SK-N-SH (cell line): ENCODE measurements around the gene SLX4IP. TPM values are rescaled to one million over a fixed set of nuclear protein-coding genes. Genes with fewer than 3 reads are reported as not detected.

Experiments used
- CTCF ChIA-PET: fragments of 300-600, 350-600 bp; formaldehyde crosslinking; extraction: SDS; loops from one replicate; lab custom pipeline; 2021; lab: Yijun Ruan, JAX
- POLR2A ChIA-PET: fragments of 350-600 bp; sonication (Branson Sonifier 250); formaldehyde crosslinking; extraction: SDS; loops from one replicate; lab custom pipeline; 2020; ENCODE audit warnings: antibody characterized with exemption, inconsistent platforms; lab: Yijun Ruan, JAX
- DNase-seq: peaks from one replicate; pipeline ENCODE4 v3.0.0; 2012
- H2AFZ ChIP-seq: fragments of 200-600 bp; sonication (generic); 2 replicates; pipeline ENCODE4 v1.8.1; 2016; ENCODE audit warnings: antibody characterized with exemption, mild to moderate bottlenecking, low read depth
- H3F3A ChIP-seq: fragments of 200-600 bp; sonication (generic); replicated peaks from 2 replicates; pipeline ENCODE3; 2016; ENCODE audit warnings: antibody characterized with exemption, mild to moderate bottlenecking; ENCODE audit not compliant: insufficient read depth
- H3K27ac ChIP-seq, 2 experiments: fragments of 200-500 bp in 1 of 2; fragments of 200-600 bp in 1 of 2; sonication (Bioruptor generic) in 1 of 2; sonication (generic), shearing (Covaris generic) in 1 of 2; 2 replicates each; pipeline versions ENCODE4 v1.5.1 to v1.6.1; 2014 to 2016; ENCODE audit warnings: low read depth in 2 of 2, inconsistent platforms in 1 of 2, low read length in 1 of 2, mild to moderate bottlenecking in 1 of 2, mixed read lengths in 1 of 2
- H3K27me3 ChIP-seq: fragments of 200-600 bp; sonication (generic), shearing (Covaris generic); 2 replicates; pipeline ENCODE4 v1.6.1; 2016; ENCODE audit warnings: mixed run types; ENCODE audit not compliant: insufficient read depth
- H3K36me3 ChIP-seq, 2 experiments: fragments of 200-500 bp in 1 of 2; fragments of 200-600 bp in 1 of 2; sonication (Bioruptor generic) in 1 of 2; sonication (generic) in 1 of 2; replicated peaks in 1 of 2; 2 replicates each; pipeline versions ENCODE3 to v1.5.1; 2014 to 2016; ENCODE audit warnings: low read length in 1 of 2, mild to moderate bottlenecking in 1 of 2; ENCODE audit not compliant: insufficient read depth in 2 of 2, control insufficient read depth in 1 of 2
- H3K4me1 ChIP-seq, 2 experiments: fragments of 200-500 bp in 1 of 2; fragments of 200-600 bp in 1 of 2; sonication (Bioruptor generic) in 1 of 2; sonication (generic), shearing (Covaris generic) in 1 of 2; 2 replicates each; pipeline versions ENCODE4 v1.5.1 to v1.6.1; 2014 to 2016; ENCODE audit warnings: low read depth in 1 of 2, low read length in 1 of 2, mixed run types in 1 of 2; ENCODE audit not compliant: insufficient read depth in 2 of 2, control insufficient read depth in 1 of 2
- H3K4me2 ChIP-seq: fragments of 200-600 bp; sonication (generic), shearing (Covaris generic); 2 replicates; pipeline ENCODE4 v1.6.1; 2017; ENCODE audit warnings: mixed run types
- H3K4me3 ChIP-seq, 2 experiments: fragments of 200-500 bp in 1 of 2; fragments of 200-600 bp in 1 of 2; sonication (Bioruptor generic) in 1 of 2; sonication (generic), shearing (Covaris generic) in 1 of 2; 2 replicates each; pipeline versions ENCODE4 v1.5.1 to v1.8.1; 2014 to 2016; ENCODE audit warnings: low read depth in 2 of 2, inconsistent platforms in 1 of 2, low read length in 1 of 2, mild to moderate bottlenecking in 1 of 2, mixed read lengths in 1 of 2, moderate library complexity in 1 of 2
- H3K79me2 ChIP-seq: fragments of 200-600 bp; sonication (generic); 2 replicates; pipeline ENCODE4 v1.8.1; 2017; ENCODE audit warnings: mild to moderate bottlenecking; ENCODE audit not compliant: insufficient read depth
- H3K9ac ChIP-seq: fragments of 200-600 bp; sonication (generic); 2 replicates; pipeline ENCODE4 v1.6.1; 2017; ENCODE audit warnings: mixed run types
- H3K9me2 ChIP-seq: fragments of 200-600 bp; sonication (generic); 2 replicates; pipeline ENCODE4 v1.6.1; 2017; ENCODE audit warnings: mixed run types
- H3K9me3 ChIP-seq: fragments of 200-600 bp; sonication (generic); 2 replicates; pipeline ENCODE4 v1.6.1; 2017; ENCODE audit warnings: mixed run types, mild to moderate bottlenecking, moderate library complexity
- H4K20me1 ChIP-seq: fragments of 200-600 bp; sonication (generic); 2 replicates; pipeline ENCODE4 v1.6.1; 2017; ENCODE audit warnings: mild to moderate bottlenecking, mixed run types; ENCODE audit not compliant: insufficient read depth
- CHD2 ChIP-seq: fragments of 150-350 bp; IDR thresholded peaks from 2 replicates; pipeline ENCODE4 v1.6.1; 2018; ENCODE audit warnings: low read length; ENCODE audit not compliant: partially characterized antibody
- ELF1 ChIP-seq: IDR thresholded peaks from 2 replicates; pipeline ENCODE4 v1.4.0; 2012
- EP300 ChIP-seq, 2 experiments: IDR thresholded peaks; 2 replicates each; pipeline versions ENCODE4 v1.4.0 to v1.6.1; 2012; ENCODE audit warnings: borderline replicate concordance in 1 of 2, low read depth in 1 of 2, low read length in 1 of 2
- EZH2phosphoT487 ChIP-seq: fragments of 200-600 bp; sonication (generic); IDR thresholded peaks from 2 replicates; pipeline ENCODE4 v1.6.1; 2017; ENCODE audit warnings: low read depth, mixed run types, mild to moderate bottlenecking, antibody characterized with exemption, moderate library complexity, borderline replicate concordance
- FOXJ3 ChIP-seq: sonication (generic); formaldehyde crosslinking; IDR thresholded peaks from 2 replicates; pipeline ENCODE4 v1.5.1; 2020; ENCODE audit warnings: mild to moderate bottlenecking, missing genetic modification reagents
- FOXM1 ChIP-seq: IDR thresholded peaks from 2 replicates; pipeline ENCODE4 v1.4.0; 2012; ENCODE audit warnings: low read depth, mild to moderate bottlenecking
- MEF2A ChIP-seq: IDR thresholded peaks from 2 replicates; pipeline ENCODE4 v1.4.0; 2012; ENCODE audit warnings: low read depth, borderline replicate concordance
- NFIC ChIP-seq: IDR thresholded peaks from 2 replicates; pipeline ENCODE4 v1.4.0; 2012; ENCODE audit warnings: borderline replicate concordance
- NRF1 ChIP-seq: IDR thresholded peaks from 2 replicates; pipeline ENCODE4 v1.6.1; 2012; ENCODE audit warnings: low read depth, mild to moderate bottlenecking, low read length
- POLR2AphosphoS5 ChIP-seq: IDR thresholded peaks from 2 replicates; pipeline ENCODE4 v1.6.1; 2012; ENCODE audit warnings: low read depth, low read length
- RFX5 ChIP-seq: IDR thresholded peaks from 2 replicates; pipeline ENCODE4 v1.6.1; 2012; ENCODE audit warnings: mild to moderate bottlenecking, improper control_type of control experiment, low read length
- SIN3A ChIP-seq: IDR thresholded peaks from 2 replicates; pipeline ENCODE4 v1.6.1; 2012; ENCODE audit warnings: low read depth, mild to moderate bottlenecking, low read length, moderate library complexity, borderline replicate concordance
- SMC3 ChIP-seq: IDR thresholded peaks from 2 replicates; pipeline ENCODE4 v1.6.1; 2012; ENCODE audit warnings: low read depth, low read length, improper control_type of control experiment
- TCF12 ChIP-seq: IDR thresholded peaks from 2 replicates; pipeline ENCODE4 v1.4.0; 2012
- YY1 ChIP-seq: IDR thresholded peaks from 2 replicates; pipeline ENCODE4 v1.4.0; 2012; ENCODE audit warnings: low read depth, mild to moderate bottlenecking
- WGBS: methylation state at CpG from one replicate; pipeline ENCODE4 v1.1.6; 2017; ENCODE audit warnings: low lambda C conversion rate; 5-methylcytosine and 5-hydroxymethylcytosine counted together
- polyA plus RNA-seq, 3 experiments: library from polyadenylated mRNA; depleted of rRNA; stranded (reverse); fragments of >200 nt; gene quantifications; 2 replicates each; pipeline ENCODE4 v1.2.3, GENCODE V29; 2012
- TF ChIP-seq, protein P1 (sequence below): IDR thresholded peaks from 2 replicates; pipeline ENCODE4 v1.4.0; 2012; ENCODE audit warnings: low read depth
- TF ChIP-seq, protein P2 (sequence below): IDR thresholded peaks from 2 replicates; pipeline ENCODE4 v1.6.1; 2012; ENCODE audit warnings: mild to moderate bottlenecking, low read depth, low read length, moderate library complexity
- TF ChIP-seq, protein P3 (sequence below): IDR thresholded peaks from 2 replicates; pipeline ENCODE4; 2012
- TF ChIP-seq, protein P4 (sequence below): IDR thresholded peaks from 2 replicates; pipeline ENCODE4 v1.4.0; 2012; ENCODE audit warnings: low read depth, borderline replicate concordance

The SLX4IP gene
- polyA plus RNA-seq, 1 of the 3 experiments (the other 2 are of a cell fraction) = 1.3 TPM

DNA sequence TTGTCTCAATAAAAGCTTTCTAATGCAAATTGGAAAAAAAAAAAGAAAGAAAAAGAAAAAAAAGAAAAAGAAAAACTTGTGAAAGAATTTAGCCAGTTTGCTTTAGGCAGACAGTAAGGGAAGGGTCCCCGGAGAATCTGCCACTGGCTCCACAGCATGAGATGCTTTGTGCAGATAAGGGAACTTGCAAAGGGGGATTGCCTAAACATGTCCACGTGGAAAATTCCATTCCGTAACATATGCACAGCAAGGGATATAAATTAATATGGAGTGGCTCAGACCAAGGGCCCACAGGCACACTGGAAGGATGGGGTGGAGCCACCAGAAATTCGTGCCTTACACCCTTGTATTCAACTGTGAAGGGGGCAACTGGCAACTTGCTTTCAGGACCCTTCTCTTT, 46.5 kb upstream of the SLX4IP start:
- Histone ChIP-seq H3K4me2 (no peak overlapping the region), H4K20me1 (no peaks in the 10 kb centered on the region), H3K9me2 (no peaks in the 10 kb centered on the region), H3K27ac (no peak overlapping the region), H3K36me3 (no peaks in the 10 kb centered on the region), H3K79me2 (no peaks in the 10 kb centered on the region), H3K27me3 (no peaks in the 10 kb centered on the region), H3K9me3 (no peaks in the 10 kb centered on the region; the same call in 1 of the 2 replicates), H3K9ac (no peak overlapping the region), H3K4me3 (no peak overlapping the region), H2AFZ (no peak overlapping the region), H3K4me1 (no peaks in the 10 kb centered on the region), H3F3A (no peaks in the 10 kb centered on the region)
- TF ChIP-seq POLR2AphosphoS5 (no peak), NFIC (no peak), CHD2 (no peak), FOXM1 (no peak), RFX5 (no peak), YY1 (no peak), EZH2phosphoT487 (no peak), SMC3 (no peak), NRF1 (no peak), MEF2A (no peak), SIN3A (no peak), EP300 (IDR thresholded peaks at IDR 0.05; ENCODE audit: borderline replicate concordance in 1 of 2, low read depth in 1 of 2, low read length in 1 of 2) (no peak), ELF1 (no peak), TCF12 (no peak), FOXJ3 (CRISPR knock-in tag) (no peak)
- TF ChIP-seq, protein P1, sequence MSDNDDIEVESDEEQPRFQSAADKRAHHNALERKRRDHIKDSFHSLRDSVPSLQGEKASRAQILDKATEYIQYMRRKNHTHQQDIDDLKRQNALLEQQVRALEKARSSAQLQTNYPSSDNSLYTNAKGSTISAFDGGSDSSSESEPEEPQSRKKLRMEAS = no peak
- TF ChIP-seq, protein P2, sequence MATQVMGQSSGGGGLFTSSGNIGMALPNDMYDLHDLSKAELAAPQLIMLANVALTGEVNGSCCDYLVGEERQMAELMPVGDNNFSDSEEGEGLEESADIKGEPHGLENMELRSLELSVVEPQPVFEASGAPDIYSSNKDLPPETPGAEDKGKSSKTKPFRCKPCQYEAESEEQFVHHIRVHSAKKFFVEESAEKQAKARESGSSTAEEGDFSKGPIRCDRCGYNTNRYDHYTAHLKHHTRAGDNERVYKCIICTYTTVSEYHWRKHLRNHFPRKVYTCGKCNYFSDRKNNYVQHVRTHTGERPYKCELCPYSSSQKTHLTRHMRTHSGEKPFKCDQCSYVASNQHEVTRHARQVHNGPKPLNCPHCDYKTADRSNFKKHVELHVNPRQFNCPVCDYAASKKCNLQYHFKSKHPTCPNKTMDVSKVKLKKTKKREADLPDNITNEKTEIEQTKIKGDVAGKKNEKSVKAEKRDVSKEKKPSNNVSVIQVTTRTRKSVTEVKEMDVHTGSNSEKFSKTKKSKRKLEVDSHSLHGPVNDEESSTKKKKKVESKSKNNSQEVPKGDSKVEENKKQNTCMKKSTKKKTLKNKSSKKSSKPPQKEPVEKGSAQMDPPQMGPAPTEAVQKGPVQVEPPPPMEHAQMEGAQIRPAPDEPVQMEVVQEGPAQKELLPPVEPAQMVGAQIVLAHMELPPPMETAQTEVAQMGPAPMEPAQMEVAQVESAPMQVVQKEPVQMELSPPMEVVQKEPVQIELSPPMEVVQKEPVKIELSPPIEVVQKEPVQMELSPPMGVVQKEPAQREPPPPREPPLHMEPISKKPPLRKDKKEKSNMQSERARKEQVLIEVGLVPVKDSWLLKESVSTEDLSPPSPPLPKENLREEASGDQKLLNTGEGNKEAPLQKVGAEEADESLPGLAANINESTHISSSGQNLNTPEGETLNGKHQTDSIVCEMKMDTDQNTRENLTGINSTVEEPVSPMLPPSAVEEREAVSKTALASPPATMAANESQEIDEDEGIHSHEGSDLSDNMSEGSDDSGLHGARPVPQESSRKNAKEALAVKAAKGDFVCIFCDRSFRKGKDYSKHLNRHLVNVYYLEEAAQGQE = no peak
- TF ChIP-seq, protein P3, sequence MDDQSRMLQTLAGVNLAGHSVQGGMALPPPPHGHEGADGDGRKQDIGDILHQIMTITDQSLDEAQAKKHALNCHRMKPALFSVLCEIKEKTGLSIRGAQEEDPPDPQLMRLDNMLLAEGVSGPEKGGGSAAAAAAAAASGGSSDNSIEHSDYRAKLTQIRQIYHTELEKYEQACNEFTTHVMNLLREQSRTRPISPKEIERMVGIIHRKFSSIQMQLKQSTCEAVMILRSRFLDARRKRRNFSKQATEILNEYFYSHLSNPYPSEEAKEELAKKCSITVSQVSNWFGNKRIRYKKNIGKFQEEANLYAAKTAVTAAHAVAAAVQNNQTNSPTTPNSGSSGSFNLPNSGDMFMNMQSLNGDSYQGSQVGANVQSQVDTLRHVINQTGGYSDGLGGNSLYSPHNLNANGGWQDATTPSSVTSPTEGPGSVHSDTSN = no peak
- TF ChIP-seq, protein P4, sequence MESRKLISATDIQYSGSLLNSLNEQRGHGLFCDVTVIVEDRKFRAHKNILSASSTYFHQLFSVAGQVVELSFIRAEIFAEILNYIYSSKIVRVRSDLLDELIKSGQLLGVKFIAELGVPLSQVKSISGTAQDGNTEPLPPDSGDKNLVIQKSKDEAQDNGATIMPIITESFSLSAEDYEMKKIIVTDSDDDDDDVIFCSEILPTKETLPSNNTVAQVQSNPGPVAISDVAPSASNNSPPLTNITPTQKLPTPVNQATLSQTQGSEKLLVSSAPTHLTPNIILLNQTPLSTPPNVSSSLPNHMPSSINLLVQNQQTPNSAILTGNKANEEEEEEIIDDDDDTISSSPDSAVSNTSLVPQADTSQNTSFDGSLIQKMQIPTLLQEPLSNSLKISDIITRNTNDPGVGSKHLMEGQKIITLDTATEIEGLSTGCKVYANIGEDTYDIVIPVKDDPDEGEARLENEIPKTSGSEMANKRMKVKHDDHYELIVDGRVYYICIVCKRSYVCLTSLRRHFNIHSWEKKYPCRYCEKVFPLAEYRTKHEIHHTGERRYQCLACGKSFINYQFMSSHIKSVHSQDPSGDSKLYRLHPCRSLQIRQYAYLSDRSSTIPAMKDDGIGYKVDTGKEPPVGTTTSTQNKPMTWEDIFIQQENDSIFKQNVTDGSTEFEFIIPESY = no peak
- no peak for DNase-seq
- 62% methylated on average over 4 of the region's 4 CpGs for WGBS
- ChIA-PET CTCF (interaction anchor here (1.2 kb wide), 1 partner anchor 15 kb away, joined by 3 read pairs; no protein-coding TSS in a partner anchor), POLR2A (no interaction called here)
